Right atrium auricular region (tissue), 2 donors: ENCODE results near the gene GC. TPM values are rescaled to one million over a fixed set of nuclear protein-coding genes. Genes with fewer than 3 reads are reported as not detected.

Source experiments
- DNase-seq: peaks from one replicate; pipeline ENCODE4 v3.0.0-alpha.2; 2019; ENCODE audit warnings: low spot score
- H3K27ac ChIP-seq, 2 donors: fragments of 200-600 bp; sonication (generic); 1 replicate in 1 of 2; 2 replicates in 1 of 2; pipeline ENCODE4 v1.5.1; 2016 to 2019
- H3K27me3 ChIP-seq, 2 donors: fragments of 200-600 bp; sonication (generic); one replicate each; pipeline versions ENCODE4 v1.5.1 to v1.6.0; 2017 to 2019
- H3K36me3 ChIP-seq: fragments of 200-600 bp; sonication (generic); one replicate; pipeline ENCODE4 v1.5.1; 2016
- H3K4me1 ChIP-seq, 2 donors: fragments of 200-600 bp; sonication (generic); one replicate each; pipeline versions ENCODE4 v1.5.1 to v1.6.0; 2017 to 2019
- H3K4me3 ChIP-seq, 2 donors: fragments of 200-600 bp; sonication (generic); 1 replicate in 1 of 2; 2 replicates in 1 of 2; pipeline ENCODE4 v1.5.1; 2017 to 2019; ENCODE audit warnings: mild to moderate bottlenecking in 1 of 2, moderate library complexity in 1 of 2
- H3K9me3 ChIP-seq, 2 donors: fragments of 200-600 bp; sonication (generic); one replicate each; pipeline ENCODE4 v1.5.1; 2019
- CTCF ChIP-seq, 2 donors: fragments of 200-600 bp; sonication (generic); IDR thresholded peaks; one replicate each; pipeline ENCODE4 v1.5.1; 2019; ENCODE audit warnings: antibody characterized with exemption in 2 of 2
- total RNA-seq, 2 donors: library from RNA; depleted of rRNA; stranded (reverse); fragments of >200 nt; gene quantifications; one replicate each; pipeline ENCODE4 v1.1.0, GENCODE V29; 2016

Gene GC
- total RNA-seq, 2 donors from 2014 or later: not detected

- Histone ChIP-seq H3K4me1 (no peaks in the 10 kb centered on the region), H3K4me3 (no peak overlapping the region), H3K36me3 (no peaks in the 10 kb centered on the region), H3K27me3 (no peaks in the 10 kb centered on the region), H3K27ac (no peak overlapping the region), H3K9me3 (no peaks in the 10 kb centered on the region)
- no peak for TF ChIP-seq CTCF (IDR thresholded peaks at IDR 0.05)
- DNase-seq: no peak
These were observed 73.9 kb downstream of the GC start for GRCh38 chr4:71709961-71710360.

GRCh38 chr4:71698141-71698540, 85.7 kb downstream of the GC start:
- H3K4me1 ChIP-seq: no peaks in the 10 kb centered on the region
- no peak for DNase-seq
- H3K36me3 ChIP-seq: no peaks in the 10 kb centered on the region
- no peak for TF ChIP-seq CTCF (IDR thresholded peaks at IDR 0.05)
- H3K27me3 ChIP-seq: no peaks in the 10 kb centered on the region
- H3K9me3 ChIP-seq: no peaks in the 10 kb centered on the region
- H3K4me3 ChIP-seq: no peak overlapping the region
- H3K27ac ChIP-seq: no peak overlapping the region

DNA sequence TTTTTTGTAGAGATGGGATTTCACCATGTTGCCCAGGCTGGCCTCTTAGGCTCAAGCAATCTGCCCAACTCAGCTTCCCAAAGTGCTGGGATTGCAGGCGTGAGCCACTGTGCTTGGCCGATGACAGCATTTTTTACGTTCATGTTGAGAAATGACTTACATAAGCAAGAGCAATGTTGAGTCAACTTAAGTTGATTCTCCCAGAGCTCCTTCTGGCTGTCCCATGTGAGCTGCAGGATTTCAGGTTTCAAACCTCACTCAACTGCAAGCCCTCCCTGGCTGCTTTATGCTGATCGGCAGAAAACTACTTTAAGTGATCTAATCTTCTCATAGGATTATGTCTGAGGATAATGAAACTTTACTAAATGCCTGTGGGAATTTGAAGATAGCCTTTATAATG, 86.8 kb downstream of the GC start:
- Histone ChIP-seq H3K4me1 (no peaks in the 10 kb centered on the region), H3K27me3 (no peaks in the 10 kb centered on the region), H3K4me3 (no peak overlapping the region), H3K9me3 (no peaks in the 10 kb centered on the region), H3K36me3 (no peaks in the 10 kb centered on the region), H3K27ac (no peak overlapping the region)
- TF ChIP-seq CTCF (IDR thresholded peaks at IDR 0.05): no peak
- no peak for DNase-seq

GRCh38 chr4:71694961-71695360, 88.9 kb downstream of the GC start:
- H3K36me3 ChIP-seq: no peaks in the 10 kb centered on the region
- no peak for DNase-seq
- H3K27ac ChIP-seq: no peak overlapping the region
- no peaks in the 10 kb centered on the region for H3K4me1 ChIP-seq
- TF ChIP-seq CTCF (IDR thresholded peaks at IDR 0.05): no peak
- no peak overlapping the region for H3K4me3 ChIP-seq
- no peaks in the 10 kb centered on the region for H3K9me3 ChIP-seq
- no peaks in the 10 kb centered on the region for H3K27me3 ChIP-seq

DNA sequence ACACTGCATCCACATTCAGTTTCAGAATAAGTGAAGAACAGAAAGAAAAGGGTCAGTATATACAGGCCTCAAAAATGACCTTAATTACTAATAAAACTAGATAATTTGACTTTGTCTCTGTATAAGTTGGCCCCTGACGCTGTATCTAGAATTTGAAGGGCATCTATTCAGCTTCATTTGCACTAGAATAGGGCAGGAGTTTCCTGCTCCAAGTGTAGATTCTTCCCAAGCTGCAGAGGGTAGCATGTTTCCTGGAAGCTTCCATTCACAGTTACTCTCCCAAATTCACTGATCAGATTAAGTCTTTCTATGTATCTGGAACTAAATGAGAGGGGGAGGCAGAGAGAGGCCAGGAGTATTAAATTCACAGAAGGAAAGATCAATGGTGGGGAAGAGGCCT, 90.9 kb downstream of the GC start:
- no peaks in the 10 kb centered on the region for H3K9me3 ChIP-seq
- H3K36me3 ChIP-seq: no peaks in the 10 kb centered on the region
- no peak for DNase-seq
- no peak overlapping the region for H3K27ac ChIP-seq
- H3K4me3 ChIP-seq: no peak overlapping the region
- no peaks in the 10 kb centered on the region for H3K27me3 ChIP-seq
- no peak for TF ChIP-seq CTCF (IDR thresholded peaks at IDR 0.05)
- no peaks in the 10 kb centered on the region for H3K4me1 ChIP-seq

- Histone ChIP-seq H3K4me1 (no peaks in the 10 kb centered on the region), H3K36me3 (no peaks in the 10 kb centered on the region), H3K9me3 (no peaks in the 10 kb centered on the region), H3K4me3 (no peak overlapping the region), H3K27me3 (no peaks in the 10 kb centered on the region), H3K27ac (no peak overlapping the region)
- no peak for TF ChIP-seq CTCF (IDR thresholded peaks at IDR 0.05)
- DNase-seq: no peak
These were observed 91.7 kb downstream of the GC start for GRCh38 chr4:71692198-71692597.
